Effector memory CD8-positive, alpha-beta T cell (primary cell): Measurements from ENCODE around the gene CHAD.

Source experiments
- ATAC-seq: fragments of 150-1000 bp; cut with Tn5 transposase; replicated peaks from 2 replicates; pipeline ENCODE4 v1.10.0; 2021; ENCODE audit warnings: mild to moderate bottlenecking, moderate library complexity
- DNase-seq, 3 experiments: peaks; one replicate each; pipeline ENCODE4 v3.0.0; 2021
- H3K27ac Mint-ChIP-seq, 2 donors: one replicate each; pipeline ENCODE4 v1.8.0; 2022; ENCODE audit warnings: mild to moderate bottlenecking in 2 of 2, mixed read lengths in 2 of 2, moderate library complexity in 2 of 2
- H3K27me3 Mint-ChIP-seq, 2 donors: one replicate each; pipeline ENCODE4 v1.8.0; 2022; ENCODE audit warnings: mixed read lengths in 2 of 2
- H3K36me3 Mint-ChIP-seq: one replicate; pipeline ENCODE4 v1.8.0; 2022; ENCODE audit warnings: mild to moderate bottlenecking, moderate library complexity, mixed read lengths; ENCODE audit not compliant: insufficient read depth
- H3K4me1 Mint-ChIP-seq, 2 donors: one replicate each; pipeline ENCODE4 v1.8.0; 2022; ENCODE audit warnings: low read depth in 2 of 2, mixed read lengths in 2 of 2
- H3K4me3 Mint-ChIP-seq, 2 donors: one replicate each; pipeline ENCODE4 v1.8.0; 2022; ENCODE audit warnings: mild to moderate bottlenecking in 2 of 2, mixed read lengths in 2 of 2, moderate library complexity in 2 of 2
- H3K9me3 Mint-ChIP-seq, 2 donors: one replicate each; pipeline ENCODE4 v1.8.0; 2022; ENCODE audit warnings: mixed read lengths in 2 of 2

The CHAD gene

DNA sequence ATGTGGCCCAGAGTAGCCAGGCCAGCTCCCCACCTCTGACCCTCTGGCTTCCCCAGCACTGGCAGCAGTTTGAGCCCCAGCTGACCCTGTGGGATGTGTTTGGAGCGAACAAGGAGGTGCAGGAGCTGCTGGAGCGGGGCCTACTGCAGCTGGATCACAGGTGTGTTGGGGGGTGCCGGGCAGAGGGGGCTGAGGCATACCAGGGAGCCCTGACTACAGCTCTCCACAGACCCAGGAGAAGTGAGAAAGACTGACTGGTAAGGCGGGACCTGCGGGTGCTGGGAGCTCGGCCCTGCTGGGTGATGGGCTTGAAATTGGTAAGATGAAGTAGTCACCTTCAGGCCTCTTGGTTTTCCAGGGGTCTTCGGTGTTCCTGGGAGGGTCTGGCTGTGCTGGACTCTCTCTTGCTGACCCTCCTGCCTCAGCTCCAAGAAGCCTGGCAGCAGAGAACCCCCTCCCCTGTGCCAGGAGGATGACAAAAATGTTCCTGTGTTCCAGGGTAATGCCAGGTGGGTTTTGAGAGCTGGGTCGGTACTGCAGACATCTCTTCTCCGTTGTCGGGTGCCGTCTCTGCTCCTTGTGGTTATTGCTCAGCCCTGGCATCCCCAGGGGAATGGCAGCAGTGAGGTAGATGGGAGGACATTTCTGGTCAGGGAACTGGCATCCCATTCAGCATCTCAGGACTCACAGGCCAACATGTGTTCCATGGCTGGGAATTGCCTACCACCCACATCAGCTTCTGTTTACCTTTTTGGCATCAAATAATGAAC lies 15.9 kb upstream of the CHAD start:
- H3K9me3 Mint-ChIP-seq, result no peaks in the 10 kb centered on the region
- peaks cover 34% of the 10 kb centered on the region for H3K36me3 Mint-ChIP-seq
- no peaks in the 10 kb centered on the region for H3K27me3 Mint-ChIP-seq
- DNase-seq (no peak), ATAC-seq (no peak)
- peak overlapping the region; percentile 17 to 20 for H3K27ac Mint-ChIP-seq
- no peak overlapping the region for H3K4me3 Mint-ChIP-seq
- H3K4me1 Mint-ChIP-seq, result peaks cover 15 to 19% of the 10 kb centered on the region in 2 donors

DNA sequence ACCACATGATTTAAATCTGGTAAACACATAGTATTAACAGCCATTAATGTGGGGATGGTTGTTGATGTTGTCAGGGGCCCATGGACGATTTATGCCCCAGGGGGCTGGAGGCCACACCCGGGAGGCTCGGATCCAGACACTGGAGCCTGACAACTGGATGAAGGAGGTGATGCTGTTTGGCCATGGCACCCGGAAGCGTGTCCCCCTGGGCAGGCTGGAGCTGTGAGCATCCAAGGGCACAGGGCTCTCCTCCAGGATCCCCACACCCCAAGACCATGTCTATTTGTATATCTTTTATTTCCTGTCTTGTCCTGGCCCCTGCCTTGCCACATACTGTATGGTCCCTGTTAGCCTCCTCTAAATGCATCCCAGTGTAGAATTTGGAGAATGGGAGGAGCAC lies 14.6 kb upstream of the CHAD start:
- H3K4me3 Mint-ChIP-seq, result no peak overlapping the region
- peaks cover 19 to 26% of the 10 kb centered on the region in 2 donors for H3K4me1 Mint-ChIP-seq
- H3K9me3 Mint-ChIP-seq, result no peaks in the 10 kb centered on the region
- peaks cover 34% of the 10 kb centered on the region for H3K36me3 Mint-ChIP-seq
- H3K27me3 Mint-ChIP-seq, result no peaks in the 10 kb centered on the region
- DNase-seq (no peak), ATAC-seq (no peak)
- H3K27ac Mint-ChIP-seq, result peak overlapping the region; percentile 74 to 80

DNA sequence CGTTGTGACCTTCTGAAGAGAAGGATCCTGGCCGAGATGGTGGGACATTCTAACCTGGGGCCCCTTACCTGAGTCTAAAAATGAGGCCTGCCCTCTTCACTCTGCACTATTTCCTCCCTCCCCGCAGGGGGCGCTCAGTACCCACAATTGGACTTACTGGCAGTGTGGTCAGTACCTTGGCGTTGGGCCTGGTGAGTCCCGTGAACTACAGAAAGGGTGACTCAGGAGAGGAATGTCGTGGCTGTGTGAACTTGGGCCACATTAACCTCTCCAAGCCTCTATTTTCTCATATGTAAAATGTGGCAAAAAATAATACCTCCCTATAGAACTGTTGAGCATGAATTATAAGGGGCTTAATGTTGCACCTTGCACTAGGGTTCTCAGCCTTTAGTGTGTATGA lies 13.8 kb upstream of the CHAD start:
- Mint-ChIP-seq H3K27me3 (no peaks in the 10 kb centered on the region), H3K36me3 (peaks cover 34% of the 10 kb centered on the region), H3K9me3 (no peaks in the 10 kb centered on the region), H3K4me1 (peaks cover 22 to 30% of the 10 kb centered on the region in 2 donors), H3K27ac (peak overlapping the region; percentile 74 to 80), H3K4me3 (no peak overlapping the region)
- ATAC-seq (peak; percentile 23), DNase-seq (peak; percentile 62 to 68 (median 65))

DNA sequence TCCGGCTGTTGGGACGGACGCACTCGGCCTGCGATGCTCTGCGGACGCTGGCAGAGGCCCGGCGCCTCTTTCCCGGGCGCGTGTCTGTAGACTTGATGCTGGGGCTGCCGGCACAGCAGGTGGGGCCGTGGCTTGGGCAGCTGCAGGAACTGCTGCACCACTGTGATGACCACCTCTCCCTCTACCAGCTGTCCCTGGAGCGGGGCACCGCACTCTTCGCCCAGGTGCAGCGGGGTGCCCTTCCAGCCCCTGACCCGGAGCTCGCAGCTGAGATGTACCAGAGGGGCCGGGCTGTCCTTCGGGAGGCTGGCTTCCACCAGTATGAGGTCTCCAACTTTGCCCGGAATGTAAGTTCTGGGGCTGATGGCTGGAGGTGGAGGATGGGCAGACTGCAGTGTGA lies 13.4 kb upstream of the CHAD start:
- H3K36me3 Mint-ChIP-seq, result peaks cover 34% of the 10 kb centered on the region
- no peak overlapping the region for H3K4me3 Mint-ChIP-seq
- ATAC-seq, result no peak

GRCh38 chr17:50481648-50482047 lies 13.0 kb upstream of the CHAD start:
- peaks cover 22 to 30% of the 10 kb centered on the region in 2 donors for H3K4me1 Mint-ChIP-seq
- no peaks in the 10 kb centered on the region for H3K27me3 Mint-ChIP-seq
- peaks cover 34% of the 10 kb centered on the region for H3K36me3 Mint-ChIP-seq
- no peak overlapping the region for H3K4me3 Mint-ChIP-seq
- H3K27ac Mint-ChIP-seq, result peak overlapping the region in 1 of 2 donors; percentile 80
- ATAC-seq (no peak), DNase-seq (no peak)
- H3K9me3 Mint-ChIP-seq, result no peaks in the 10 kb centered on the region

More for the DNA sequence above, 13.4 kb upstream of the CHAD start:
- peaks cover 22 to 30% of the 10 kb centered on the region in 2 donors for H3K4me1 Mint-ChIP-seq
- DNase-seq, result no peak
- H3K27me3 Mint-ChIP-seq, result no peaks in the 10 kb centered on the region
- peak overlapping the region in 1 of 2 donors; percentile 80 for H3K27ac Mint-ChIP-seq
- H3K9me3 Mint-ChIP-seq, result no peaks in the 10 kb centered on the region

DNA sequence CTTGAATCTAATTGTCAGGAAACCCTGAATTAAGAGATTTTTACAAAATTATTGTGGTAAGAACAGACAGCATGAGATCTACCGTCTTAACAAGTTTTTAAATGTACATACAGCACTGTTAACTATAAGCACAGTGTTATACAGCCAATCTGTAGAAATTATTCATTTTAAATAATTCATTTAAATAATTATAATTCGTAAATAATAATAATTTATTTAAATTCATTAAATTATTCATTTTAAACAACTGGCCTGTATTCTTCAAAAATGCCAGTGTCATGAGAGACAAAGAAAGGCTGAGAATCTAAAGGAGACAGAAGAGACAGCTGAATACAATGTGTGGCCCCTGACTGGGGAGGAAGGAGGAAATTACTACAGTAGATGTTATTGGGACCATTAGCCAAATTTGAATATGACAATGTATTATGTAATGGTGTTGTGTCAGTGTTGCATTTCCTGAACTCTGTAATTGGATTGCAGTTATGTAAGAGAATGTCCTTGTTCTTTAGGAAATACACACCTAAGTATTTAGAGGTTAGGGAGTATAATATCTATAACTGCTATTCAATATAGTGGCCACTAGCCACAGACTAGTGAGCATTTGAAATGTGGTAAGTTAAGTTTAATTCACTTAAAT lies 12.3 kb upstream of the CHAD start:
- Mint-ChIP-seq H3K36me3 (peaks cover 34% of the 10 kb centered on the region), H3K9me3 (no peaks in the 10 kb centered on the region), H3K27ac (no peak overlapping the region), H3K27me3 (no peaks in the 10 kb centered on the region), H3K4me3 (no peak overlapping the region), H3K4me1 (peaks cover 22 to 30% of the 10 kb centered on the region in 2 donors)
- ATAC-seq (no peak), DNase-seq (no peak)

- peak overlapping the region in 1 of 2 donors; percentile 99 for H3K27ac Mint-ChIP-seq
- no peaks in the 10 kb centered on the region for H3K9me3 Mint-ChIP-seq
- H3K4me1 Mint-ChIP-seq, result peaks cover 22 to 30% of the 10 kb centered on the region in 2 donors
- peaks cover 30% of the 10 kb centered on the region for H3K36me3 Mint-ChIP-seq
- DNase-seq (no peak), ATAC-seq (no peak)
- no peaks in the 10 kb centered on the region for H3K27me3 Mint-ChIP-seq
- peak overlapping the region; percentile 80 to 82 for H3K4me3 Mint-ChIP-seq
These were observed 11.6 kb upstream of the CHAD start for GRCh38 chr17:50480142-50480764.

DNA sequence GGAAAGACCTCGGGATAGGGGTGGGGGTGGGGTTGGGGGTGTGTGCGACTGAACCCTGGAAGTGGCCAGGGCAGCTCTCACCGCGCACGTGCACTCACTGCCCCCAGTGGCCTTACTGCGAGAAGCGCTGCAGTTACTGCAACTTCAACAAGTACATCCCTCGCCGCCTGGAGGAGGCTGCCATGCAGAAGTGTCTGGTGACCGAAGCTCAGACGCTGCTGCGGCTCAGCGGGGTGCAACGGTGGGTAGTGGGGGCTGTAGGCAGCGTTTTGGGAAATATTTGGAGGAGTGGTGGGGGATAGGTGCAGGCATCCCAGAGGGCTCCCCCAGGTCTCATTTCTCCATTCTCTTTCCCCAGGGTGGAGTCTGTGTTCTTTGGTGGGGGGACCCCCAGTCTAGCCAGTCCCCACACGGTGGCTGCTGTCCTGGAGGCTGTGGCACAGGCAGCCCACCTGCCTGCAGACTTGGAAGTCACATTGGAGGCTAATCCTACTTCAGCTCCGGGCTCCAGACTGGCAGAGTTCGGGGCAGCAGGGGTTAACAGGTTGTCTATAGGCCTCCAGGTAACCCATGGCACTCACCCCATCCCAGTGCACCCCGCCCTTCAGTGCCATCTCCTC lies 11.0 kb upstream of the CHAD start:
- Mint-ChIP-seq H3K4me3 (peak overlapping the region; percentile 80 to 82), H3K27me3 (no peaks in the 10 kb centered on the region), H3K27ac (peak overlapping the region; percentile 83 to 99), H3K9me3 (no peaks in the 10 kb centered on the region), H3K4me1 (peaks cover 22 to 30% of the 10 kb centered on the region in 2 donors), H3K36me3 (peaks cover 27% of the 10 kb centered on the region)
- DNase-seq (peak; percentile 50 to 58 (median 53)), ATAC-seq (peak; percentile 56)

DNA sequence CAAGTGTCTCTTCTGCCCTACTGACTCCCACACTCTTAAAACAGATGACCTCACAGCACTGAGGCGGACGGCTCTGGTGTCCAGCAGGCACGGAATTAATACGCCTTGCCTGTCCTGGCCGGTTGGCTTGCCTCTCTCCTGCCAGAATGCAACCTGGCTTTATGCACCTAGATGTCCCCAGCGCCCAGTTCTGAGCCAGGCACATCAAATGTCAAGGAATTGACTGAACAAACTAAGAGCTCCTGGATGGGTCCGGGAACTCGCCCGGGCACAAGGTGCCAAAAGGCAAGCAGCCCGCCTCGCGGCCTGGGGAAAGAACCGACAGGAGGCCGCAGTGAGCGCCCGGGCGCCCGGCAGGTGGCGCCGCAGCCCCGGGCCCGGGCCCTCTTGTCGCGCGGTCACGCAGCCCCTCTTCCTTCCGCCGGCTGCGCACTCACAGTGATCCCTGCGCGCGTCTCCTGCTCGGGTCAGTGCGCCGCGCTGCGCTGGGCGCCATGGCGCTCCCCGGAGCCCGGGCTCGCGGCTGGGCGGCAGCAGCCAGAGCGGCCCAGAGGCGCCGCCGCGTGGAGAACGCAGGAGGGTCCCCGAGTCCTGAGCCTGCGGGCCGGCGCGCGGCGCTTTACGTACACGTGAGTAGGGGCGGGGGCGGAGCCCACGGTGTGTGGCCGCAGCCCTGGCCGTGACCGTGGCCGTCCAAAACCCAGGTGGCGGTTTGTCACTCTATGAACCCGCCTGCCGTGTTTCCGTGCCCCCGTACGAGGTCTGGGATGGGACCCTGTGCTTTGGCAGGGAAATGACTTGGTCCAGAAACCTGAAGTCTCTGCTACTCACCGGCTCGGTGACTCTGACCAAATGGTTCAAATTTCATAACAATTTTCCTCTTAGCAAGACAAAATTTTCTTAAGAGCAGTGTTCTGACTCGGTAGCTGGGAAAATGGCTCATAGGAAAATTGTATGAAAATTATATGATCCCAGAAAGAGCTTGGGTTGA lies 10.0 kb upstream of the CHAD start, which contains the start of gene RSAD1:
RSAD1 (plus strand) TSS at position 470 of the 991 bp plus-strand sequence; CDS start at position 495, 25 bp downstream.
- peaks cover 21% of the 10 kb centered on the region for H3K36me3 Mint-ChIP-seq
- H3K4me3 Mint-ChIP-seq, result peak within 1 kb of the TSS; percentile 80 to 82
- H3K27ac Mint-ChIP-seq, result peak within 1 kb of the TSS; percentile 93 to 99
- DNase-seq, result peak; percentile 74 to 76 (median 75)
- peak; percentile 91 for ATAC-seq
- no peaks in the 10 kb centered on the region for H3K27me3 Mint-ChIP-seq
- no peaks in the 10 kb centered on the region for H3K9me3 Mint-ChIP-seq
- peaks cover 22 to 30% of the 10 kb centered on the region in 2 donors for H3K4me1 Mint-ChIP-seq

- DNase-seq, result no peak
These were observed 9.3 kb upstream of the CHAD start for GRCh38 chr17:50477976-50478375.

GRCh38 chr17:50476545-50477315 lies 8.1 kb upstream of the CHAD start:
- H3K4me3 Mint-ChIP-seq, result no peak overlapping the region
- DNase-seq (no peak), ATAC-seq (no peak)
- H3K36me3 Mint-ChIP-seq, result peaks cover 7% of the 10 kb centered on the region
- no peaks in the 10 kb centered on the region for H3K27me3 Mint-ChIP-seq
- H3K9me3 Mint-ChIP-seq, result no peaks in the 10 kb centered on the region
- H3K27ac Mint-ChIP-seq, result no peak overlapping the region
- H3K4me1 Mint-ChIP-seq, result peaks cover 15 to 23% of the 10 kb centered on the region in 2 donors

More at GRCh38 chr17:50477976-50478375, 9.3 kb upstream of the CHAD start:
- Mint-ChIP-seq H3K4me1 (peaks cover 22 to 30% of the 10 kb centered on the region in 2 donors), H3K9me3 (no peaks in the 10 kb centered on the region), H3K27me3 (no peaks in the 10 kb centered on the region), H3K27ac (peak overlapping the region; percentile 93 to 99), H3K36me3 (peaks cover 14% of the 10 kb centered on the region), H3K4me3 (peak overlapping the region; percentile 80 to 82)
- no peak for ATAC-seq
